Endothelial cell of umbilical vein (primary cell): ENCODE results near the gene ATP2C2. TPM values are rescaled to one million over a fixed set of nuclear protein-coding genes. Genes with fewer than 3 reads are reported as not detected.

Experiments
- BruUV-seq: library from RNA; stranded (reverse); fragments of 400-500 nt; replicated peaks from 2 replicates; lab custom pipeline; 2021; lab: Mats Ljungman, UMichigan
- CTCF ChIA-PET: fragments of 300-600, 350-600 bp; sonication (Branson Sonifier 250); formaldehyde crosslinking; loops from one replicate; lab custom pipeline; 2021; ENCODE audit warnings: antibody characterized with exemption, inconsistent platforms; lab: Charles Lee
- POLR2A ChIA-PET: fragments of 300-600, 350-600 bp; sonication (Branson Sonifier 250); formaldehyde crosslinking; loops from one replicate; lab custom pipeline; 2021; ENCODE audit warnings: antibody characterized with exemption, inconsistent platforms; lab: Charles Lee
- DNase-seq: peaks from one replicate; pipeline ENCODE4 v3.0.0-alpha.2; 2011; ENCODE audit warnings: low read depth, low spot score
- FAIRE-seq: peaks from 2 replicates; lab custom pipeline; 2011; peaks lifted over from hg19 to GRCh38; lab: Jason Lieb, UNC
- H2AFZ ChIP-seq: 2 replicates; pipeline ENCODE4 v1.6.0; 2012; ENCODE audit warnings: low read depth, low read length, control low read depth, inconsistent platforms
- H3K27ac ChIP-seq: 2 replicates; pipeline ENCODE4 v1.5.1; 2011; ENCODE audit warnings: low read depth, mild to moderate bottlenecking, control low read depth, low read length, moderate library complexity; ENCODE audit not compliant: insufficient read depth
- H3K27me3 ChIP-seq, 2 experiments: 2 replicates each; pipeline versions ENCODE4 v1.6.0 to v1.6.1; 2011; ENCODE audit warnings: low read length in 2 of 2, mixed read lengths in 1 of 2; ENCODE audit not compliant: control insufficient read depth in 2 of 2, insufficient read depth in 2 of 2
- H3K36me3 ChIP-seq, 2 experiments: 2 replicates in 1 of 2; 3 replicates in 1 of 2; pipeline ENCODE4 v1.5.1; 2011; ENCODE audit warnings: low read length in 2 of 2, mild to moderate bottlenecking in 1 of 2, moderate library complexity in 1 of 2; ENCODE audit not compliant: control insufficient read depth in 2 of 2, insufficient read depth in 2 of 2; ENCODE audit errors: extremely low read depth in 1 of 2
- H3K4me1 ChIP-seq: 3 replicates; pipeline ENCODE4 v1.5.1; 2011; ENCODE audit warnings: mild to moderate bottlenecking, low read length; ENCODE audit not compliant: control insufficient read depth, insufficient read depth; ENCODE audit errors: extremely low read depth
- H3K4me2 ChIP-seq: 2 replicates; pipeline ENCODE4 v1.6.1; 2011; ENCODE audit warnings: low read length, control low read depth, mixed read lengths; ENCODE audit not compliant: insufficient read depth
- H3K4me3 ChIP-seq, 3 experiments: fragments of 200-600 bp in 1 of 3; sonication (generic), shearing (Covaris generic) in 1 of 3; replicated peaks in 1 of 3; 2 replicates each; pipeline ENCODE4 v1.5.1; 2011 to 2016; ENCODE audit warnings: control low read depth in 3 of 3, low read length in 3 of 3, mild to moderate bottlenecking in 2 of 3, inconsistent platforms in 1 of 3, low read depth in 1 of 3, moderate library complexity in 1 of 3; ENCODE audit not compliant: insufficient read depth in 1 of 3
- H3K79me2 ChIP-seq: 2 replicates; pipeline ENCODE4 v1.6.0; 2012; ENCODE audit warnings: low read length, inconsistent platforms; ENCODE audit not compliant: control insufficient read depth, insufficient read depth
- H3K9ac ChIP-seq: replicated peaks from 2 replicates; pipeline ENCODE3; 2011; ENCODE audit warnings: low read length, control low read depth; ENCODE audit not compliant: insufficient read depth; ENCODE audit errors: extremely low read depth
- H3K9me1 ChIP-seq: replicated peaks from 3 replicates; pipeline ENCODE4 v1.6.0; 2011; ENCODE audit warnings: mild to moderate bottlenecking, low read length; ENCODE audit not compliant: control insufficient read depth, insufficient read depth; ENCODE audit errors: extremely low read depth
- H3K9me3 ChIP-seq: replicated peaks from 2 replicates; pipeline ENCODE4 v1.5.1; 2012; ENCODE audit warnings: low read length, inconsistent platforms; ENCODE audit not compliant: control insufficient read depth, insufficient read depth
- H4K20me1 ChIP-seq: replicated peaks from 2 replicates; pipeline ENCODE3; 2011; ENCODE audit warnings: mild to moderate bottlenecking, low read length; ENCODE audit not compliant: control insufficient read depth, insufficient read depth; ENCODE audit errors: extremely low read depth
- EZH2 ChIP-seq: IDR thresholded peaks from 2 replicates; pipeline ENCODE4 v1.6.1; 2012; ENCODE audit warnings: borderline replicate concordance, low read depth, mild to moderate bottlenecking, moderate library complexity, low read length, inconsistent platforms; ENCODE audit not compliant: severe bottlenecking
- FOS ChIP-seq: IDR thresholded peaks from 2 replicates; pipeline ENCODE4 v1.6.1; 2011; ENCODE audit warnings: mild to moderate bottlenecking, low read length, moderate library complexity, borderline replicate concordance; ENCODE audit not compliant: insufficient read depth
- GATA2 ChIP-seq: IDR thresholded peaks from 2 replicates; pipeline ENCODE4 v1.7.0; 2011; ENCODE audit warnings: low read depth, mild to moderate bottlenecking, moderate library complexity, mixed read lengths, low read length; ENCODE audit not compliant: insufficient read length, insufficient read depth
- JUN ChIP-seq: IDR thresholded peaks from 2 replicates; pipeline ENCODE4 v1.6.1; 2011; ENCODE audit warnings: borderline replicate concordance, low read depth; ENCODE audit not compliant: insufficient read length, insufficient read depth
- MYC ChIP-seq: IDR thresholded peaks from one replicate; pipeline ENCODE4 v1.6.1; 2011; ENCODE audit warnings: mild to moderate bottlenecking, low read depth, low read length
- POLR2A ChIP-seq: IDR thresholded peaks from 2 replicates; pipeline ENCODE4 v1.6.1; 2012; ENCODE audit warnings: low read depth, mild to moderate bottlenecking, control low read depth, low read length
- POLR2AphosphoS5 ChIP-seq: IDR thresholded peaks from 2 replicates; pipeline ENCODE4 v1.6.1; 2012; ENCODE audit warnings: low read depth, mild to moderate bottlenecking, control low read depth, low read length, moderate library complexity; ENCODE audit not compliant: insufficient read depth
- dilution Hi-C: fragments of 300-500 bp; cut with MboI; formaldehyde crosslinking; loops from one replicate; pipeline ENCODE4 v1.15.0; 2019; ENCODE audit warnings: low sequenced_read_pairs; ENCODE audit not compliant: extremely low pct_ligation_motif_present
- intact Hi-C: fragments of 100-400 bp; cut with micrococcal nuclease; formaldehyde crosslinking; loops from one replicate; pipeline ENCODE4 v1.10.0; 2022
- polyA plus RNA-seq, 4 experiments: library from polyadenylated mRNA; depleted of rRNA in 3 of 4; stranded (reverse) in 3 of 4; unstranded in 1 of 4; fragments of >200 nt; gene quantifications; 2 replicates each; pipeline versions ENCODE4 v1.2.1 to v1.2.3, GENCODE V29; 2011 to 2012; ENCODE audit warnings: missing spikeins in 1 of 4
- total RNA-seq: library from RNA; stranded (reverse); gene quantifications from 2 replicates; pipeline ENCODE4 v1.2.3, GENCODE V29; 2021
- TF ChIP-seq, protein P1 (sequence below): IDR thresholded peaks from 2 replicates; pipeline ENCODE4 v1.6.1; 2011; ENCODE audit not compliant: insufficient read depth, insufficient read length
- TF ChIP-seq, protein P2 (sequence below), 2 donors: IDR thresholded peaks; 1 replicate in 1 of 2; 2 replicates in 1 of 2; pipeline ENCODE4 v1.5.1; 2011; ENCODE audit warnings: low read length in 2 of 2, mild to moderate bottlenecking in 2 of 2, moderate library complexity in 2 of 2, control low read depth in 1 of 2, inconsistent platforms in 1 of 2, low read depth in 1 of 2; ENCODE audit not compliant: insufficient read depth in 1 of 2; ENCODE audit errors: extremely low read depth in 1 of 2

ATP2C2 gene
- total and polyA plus RNA-seq, 2 donors (not counting 3 experiments of a cell fraction or from before 2014, with no cell fraction given): not detected

DNA sequence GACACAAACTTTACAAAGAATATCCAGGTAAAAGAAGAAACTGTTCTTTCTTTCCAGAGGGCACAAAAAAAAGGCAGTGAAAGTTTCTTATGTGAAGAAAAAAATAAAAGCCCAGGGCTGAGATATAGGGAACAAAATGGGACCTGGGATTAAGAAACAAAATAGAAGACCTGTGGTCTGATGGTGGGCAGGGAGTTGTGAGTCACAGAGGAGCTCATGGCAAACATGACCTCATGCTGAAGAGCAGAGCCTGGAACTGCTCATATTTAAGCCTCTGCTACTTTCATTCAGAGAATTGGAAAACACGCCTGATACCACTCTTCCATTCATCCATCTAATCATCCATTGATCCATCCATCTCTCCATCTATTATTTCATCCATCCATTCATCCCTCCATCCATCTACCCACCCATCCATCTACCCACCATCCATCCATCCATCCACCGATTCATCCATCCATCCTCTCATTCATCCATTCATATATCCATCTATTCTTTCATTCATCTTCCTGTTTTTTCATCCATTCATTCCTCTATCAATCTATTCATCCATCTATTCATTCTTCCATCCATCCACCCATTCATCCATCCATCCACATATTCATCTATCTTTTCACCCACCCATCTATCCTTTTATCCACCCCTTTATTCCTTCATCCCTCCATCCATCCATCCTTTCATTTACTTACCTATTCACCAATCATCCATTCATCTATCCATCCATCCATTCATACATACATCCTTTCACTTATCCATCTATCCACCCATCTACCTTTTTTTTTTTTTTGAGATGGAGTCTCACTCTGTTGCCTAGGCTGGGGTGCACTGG is 43.7 kb upstream of the ATP2C2 start:
- POLR2A ChIA-PET: no interaction called here
- H3K27me3 ChIP-seq: no peaks in the 10 kb centered on the region
- no peak overlapping the region for H3K4me3 ChIP-seq
- H2AFZ ChIP-seq: no peak overlapping the region
- H4K20me1 ChIP-seq: no peaks in the 10 kb centered on the region
- H3K9me3 ChIP-seq: no peaks in the 10 kb centered on the region
- CTCF ChIA-PET: no interaction called here
- H3K36me3 ChIP-seq: no peaks in the 10 kb centered on the region
- no peaks in the 10 kb centered on the region for H3K9me1 ChIP-seq
- dilution Hi-C loops: no loop called here
- DNase-seq: no peak
- FAIRE-seq: no peak
- intact Hi-C loops: no loop called here
- H3K4me1 ChIP-seq: no peaks in the 10 kb centered on the region
- BruUV-seq: no TSS peak
- no peaks in the 10 kb centered on the region for H3K79me2 ChIP-seq
- H3K9ac ChIP-seq: no peak overlapping the region
- no peak overlapping the region for H3K27ac ChIP-seq
- TF ChIP-seq MYC (no peak), GATA2 (no peak), POLR2AphosphoS5 (no peak), JUN (no peak), FOS (no peak), EZH2 (no peak), POLR2A (no peak)
- TF ChIP-seq, protein P1, sequence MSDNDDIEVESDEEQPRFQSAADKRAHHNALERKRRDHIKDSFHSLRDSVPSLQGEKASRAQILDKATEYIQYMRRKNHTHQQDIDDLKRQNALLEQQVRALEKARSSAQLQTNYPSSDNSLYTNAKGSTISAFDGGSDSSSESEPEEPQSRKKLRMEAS: no peak
- TF ChIP-seq, protein P2, sequence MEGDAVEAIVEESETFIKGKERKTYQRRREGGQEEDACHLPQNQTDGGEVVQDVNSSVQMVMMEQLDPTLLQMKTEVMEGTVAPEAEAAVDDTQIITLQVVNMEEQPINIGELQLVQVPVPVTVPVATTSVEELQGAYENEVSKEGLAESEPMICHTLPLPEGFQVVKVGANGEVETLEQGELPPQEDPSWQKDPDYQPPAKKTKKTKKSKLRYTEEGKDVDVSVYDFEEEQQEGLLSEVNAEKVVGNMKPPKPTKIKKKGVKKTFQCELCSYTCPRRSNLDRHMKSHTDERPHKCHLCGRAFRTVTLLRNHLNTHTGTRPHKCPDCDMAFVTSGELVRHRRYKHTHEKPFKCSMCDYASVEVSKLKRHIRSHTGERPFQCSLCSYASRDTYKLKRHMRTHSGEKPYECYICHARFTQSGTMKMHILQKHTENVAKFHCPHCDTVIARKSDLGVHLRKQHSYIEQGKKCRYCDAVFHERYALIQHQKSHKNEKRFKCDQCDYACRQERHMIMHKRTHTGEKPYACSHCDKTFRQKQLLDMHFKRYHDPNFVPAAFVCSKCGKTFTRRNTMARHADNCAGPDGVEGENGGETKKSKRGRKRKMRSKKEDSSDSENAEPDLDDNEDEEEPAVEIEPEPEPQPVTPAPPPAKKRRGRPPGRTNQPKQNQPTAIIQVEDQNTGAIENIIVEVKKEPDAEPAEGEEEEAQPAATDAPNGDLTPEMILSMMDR (IDR thresholded peaks at IDR 0.05; ENCODE audit: extremely low read depth in 1 of 2, insufficient read depth in 1 of 2, low read depth in 1 of 2, low read length in 2 of 2): no peak
- no peak overlapping the region for H3K4me2 ChIP-seq
